Measurements from ENCODE around the gene NLGN3. TPM values are rescaled to one million over a fixed set of nuclear protein-coding genes. Genes with fewer than 3 reads are reported as not detected.

NLGN3 gene
- total RNA-seq, 1 donor from 2014 or later, result 0.13 TPM

DNA sequence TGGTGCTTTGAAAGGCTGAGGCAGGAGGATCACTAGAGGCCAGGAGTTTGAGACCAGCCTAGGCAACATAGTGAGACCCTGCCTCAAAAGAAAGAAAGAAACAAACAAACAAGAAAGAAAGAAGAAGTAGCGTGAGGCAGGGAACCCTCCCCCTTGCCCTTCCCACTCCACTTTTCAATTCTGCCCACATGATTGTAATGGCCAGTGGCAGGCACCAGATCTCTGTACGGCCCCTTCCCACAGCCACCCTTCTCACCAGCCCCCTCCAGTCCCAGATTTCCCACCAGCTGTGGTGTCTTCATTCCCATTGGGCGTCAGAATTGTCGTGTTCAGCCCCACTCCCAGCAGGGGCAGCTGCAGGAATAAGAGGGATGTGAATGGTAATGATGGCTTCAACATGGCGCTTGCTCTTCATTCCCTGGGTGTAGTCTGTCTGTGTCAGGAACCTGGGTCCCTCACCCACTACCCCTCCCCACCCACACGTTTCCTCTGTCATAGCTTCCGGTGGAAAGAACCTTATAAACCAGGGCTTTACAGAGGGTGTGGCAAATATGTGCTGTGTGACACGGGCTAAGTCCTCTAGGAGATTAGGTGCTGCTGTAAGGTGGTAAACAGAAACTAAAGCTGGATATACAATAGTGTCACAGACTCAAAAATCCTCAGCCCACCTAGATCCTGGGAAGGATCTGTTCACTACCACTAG is 33.3 kb upstream of the NLGN3 start, which contains the start of gene IL2RG:
Gene IL2RG (minus strand): TSS at position 437 of the 703 bp plus-strand sequence. CDS start 38 bp downstream, at position 399.
- Histone ChIP-seq H3K27me3 (ENCODE audit: control insufficient read depth, insufficient read depth, low read length) (no peaks in the 10 kb centered on the region), H3K4me3 (ENCODE audit: low read depth, low read length) (no peak within 1 kb of the TSS), H3K36me3 (ENCODE audit: control insufficient read depth, insufficient read depth, low read length) (no peaks in the 10 kb centered on the region)
- DNase-seq (ENCODE audit: low read depth), result no peak
- TF ChIP-seq, protein P1, sequence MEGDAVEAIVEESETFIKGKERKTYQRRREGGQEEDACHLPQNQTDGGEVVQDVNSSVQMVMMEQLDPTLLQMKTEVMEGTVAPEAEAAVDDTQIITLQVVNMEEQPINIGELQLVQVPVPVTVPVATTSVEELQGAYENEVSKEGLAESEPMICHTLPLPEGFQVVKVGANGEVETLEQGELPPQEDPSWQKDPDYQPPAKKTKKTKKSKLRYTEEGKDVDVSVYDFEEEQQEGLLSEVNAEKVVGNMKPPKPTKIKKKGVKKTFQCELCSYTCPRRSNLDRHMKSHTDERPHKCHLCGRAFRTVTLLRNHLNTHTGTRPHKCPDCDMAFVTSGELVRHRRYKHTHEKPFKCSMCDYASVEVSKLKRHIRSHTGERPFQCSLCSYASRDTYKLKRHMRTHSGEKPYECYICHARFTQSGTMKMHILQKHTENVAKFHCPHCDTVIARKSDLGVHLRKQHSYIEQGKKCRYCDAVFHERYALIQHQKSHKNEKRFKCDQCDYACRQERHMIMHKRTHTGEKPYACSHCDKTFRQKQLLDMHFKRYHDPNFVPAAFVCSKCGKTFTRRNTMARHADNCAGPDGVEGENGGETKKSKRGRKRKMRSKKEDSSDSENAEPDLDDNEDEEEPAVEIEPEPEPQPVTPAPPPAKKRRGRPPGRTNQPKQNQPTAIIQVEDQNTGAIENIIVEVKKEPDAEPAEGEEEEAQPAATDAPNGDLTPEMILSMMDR (IDR thresholded peaks at IDR 0.05; ENCODE audit: insufficient read depth, low read length, poor library complexity, severe bottlenecking), result no peak

DNA sequence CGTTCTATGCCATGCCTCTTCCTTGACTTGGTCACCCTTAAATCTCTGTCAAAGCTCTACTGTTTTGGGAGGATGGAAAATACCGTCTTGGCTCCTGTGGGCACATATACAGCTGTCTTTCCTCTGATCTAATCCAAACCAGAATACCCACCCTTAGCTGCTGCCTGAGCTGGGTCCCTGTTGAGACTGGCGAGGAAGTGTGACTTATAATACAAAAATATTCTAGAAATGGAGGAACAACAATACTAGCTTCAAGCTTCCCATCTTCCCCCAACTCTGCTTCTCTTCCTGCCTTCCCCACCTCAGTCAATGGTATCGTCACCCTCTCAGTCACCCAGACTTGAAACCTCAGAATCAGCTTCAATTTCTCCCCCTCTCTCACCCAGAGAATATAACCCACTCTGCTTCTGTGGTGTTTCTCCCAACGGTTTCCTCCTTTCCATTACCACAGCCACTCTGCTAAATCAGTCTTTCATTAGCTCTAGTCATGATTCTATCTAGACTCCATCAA is 32.7 kb upstream of the NLGN3 start:
- no peak for DNase-seq (ENCODE audit: low read depth)
- TF ChIP-seq, protein P1 (IDR thresholded peaks at IDR 0.05; ENCODE audit: insufficient read depth, low read length, poor library complexity, severe bottlenecking), result no peak
- Histone ChIP-seq H3K4me3 (ENCODE audit: low read depth, low read length) (no peak overlapping the region), H3K36me3 (ENCODE audit: control insufficient read depth, insufficient read depth, low read length) (no peaks in the 10 kb centered on the region), H3K27me3 (ENCODE audit: control insufficient read depth, insufficient read depth, low read length) (no peaks in the 10 kb centered on the region)

DNA sequence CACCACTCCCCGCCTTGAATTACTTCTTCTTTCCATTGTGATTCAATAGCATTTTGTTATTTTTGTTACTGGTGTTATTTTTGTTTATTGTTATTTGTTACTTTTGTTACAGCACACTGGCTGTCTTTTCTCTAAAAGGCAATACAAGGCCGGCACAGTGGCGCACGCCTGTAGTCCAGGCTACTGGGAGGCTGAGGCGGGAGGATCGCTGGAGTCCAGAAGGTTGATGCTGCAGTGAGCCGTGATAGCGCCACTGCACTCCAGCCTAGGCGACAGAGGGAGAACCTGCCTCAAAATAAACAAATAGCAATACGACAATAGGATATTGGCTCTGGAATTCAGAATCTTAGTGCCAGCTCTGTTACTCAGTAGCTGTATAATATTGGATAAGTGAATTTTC is 27.3 kb upstream of the NLGN3 start:
- no peak for DNase-seq (ENCODE audit: low read depth)
- no peaks in the 10 kb centered on the region for H3K36me3 ChIP-seq (ENCODE audit: control insufficient read depth, insufficient read depth, low read length)
- no peaks in the 10 kb centered on the region for H3K27me3 ChIP-seq (ENCODE audit: control insufficient read depth, insufficient read depth, low read length)
- H3K4me3 ChIP-seq (ENCODE audit: low read depth, low read length), result no peak overlapping the region
- TF ChIP-seq, protein P1 (IDR thresholded peaks at IDR 0.05; ENCODE audit: insufficient read depth, low read length, poor library complexity, severe bottlenecking), result no peak

DNA sequence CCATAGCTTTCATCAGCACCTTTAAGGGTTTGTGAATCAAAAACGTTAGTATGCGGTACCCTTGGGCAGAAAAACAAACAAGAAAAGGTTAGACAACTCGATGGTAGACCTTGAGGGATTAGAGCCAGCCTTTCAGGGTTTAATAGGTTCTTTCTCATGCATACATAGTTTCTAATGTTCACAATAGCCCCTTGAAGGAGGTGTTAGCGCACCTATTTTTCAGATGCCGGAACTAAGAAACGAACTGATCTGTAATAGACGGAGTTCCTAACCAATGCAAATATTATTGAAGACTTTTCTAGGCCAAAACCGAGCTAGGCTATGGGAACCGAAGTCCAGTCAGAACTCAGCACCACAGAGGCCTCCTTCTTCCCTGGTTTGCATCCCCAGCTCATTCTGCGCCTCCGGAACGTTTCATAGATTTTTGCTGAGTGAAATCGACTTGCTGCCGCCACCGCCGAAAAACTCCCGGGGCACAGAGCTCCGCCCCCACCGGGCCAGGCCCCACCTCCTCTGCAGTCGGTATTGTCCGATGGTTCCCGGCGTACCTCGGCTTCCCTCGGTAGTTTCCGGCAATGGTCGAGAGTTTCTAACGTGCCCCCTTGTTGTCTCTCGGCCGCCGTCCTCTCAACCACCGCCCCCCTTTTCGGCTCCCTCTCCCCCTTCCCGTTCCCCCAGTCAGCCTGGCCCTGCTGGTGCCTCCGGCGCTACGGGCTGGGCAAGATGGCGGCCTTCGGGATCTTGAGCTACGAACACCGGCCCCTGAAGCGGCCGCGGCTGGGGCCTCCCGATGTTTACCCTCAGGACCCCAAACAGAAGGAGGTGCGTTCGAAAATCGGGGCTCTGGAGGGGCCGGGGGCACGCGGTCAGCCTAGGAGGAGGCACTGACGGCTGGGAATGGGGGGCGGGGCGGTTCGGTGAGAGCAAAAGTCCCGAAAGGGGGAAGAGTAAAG is 26.3 kb upstream of the NLGN3 start, which contains the start of gene MED12:
Gene MED12 (plus strand): TSS at position 565 of the 953 bp plus-strand sequence. CDS start 159 bp downstream, at position 724.
- H3K36me3 ChIP-seq (ENCODE audit: control insufficient read depth, insufficient read depth, low read length), result no peaks in the 10 kb centered on the region
- no peak for DNase-seq (ENCODE audit: low read depth)
- TF ChIP-seq, protein P1 (IDR thresholded peaks at IDR 0.05; ENCODE audit: insufficient read depth, low read length, poor library complexity, severe bottlenecking), result no peak
- no peaks in the 10 kb centered on the region for H3K27me3 ChIP-seq (ENCODE audit: control insufficient read depth, insufficient read depth, low read length)
- peak within 1 kb of the TSS; percentile 62 for H3K4me3 ChIP-seq (ENCODE audit: low read depth, low read length)

DNA sequence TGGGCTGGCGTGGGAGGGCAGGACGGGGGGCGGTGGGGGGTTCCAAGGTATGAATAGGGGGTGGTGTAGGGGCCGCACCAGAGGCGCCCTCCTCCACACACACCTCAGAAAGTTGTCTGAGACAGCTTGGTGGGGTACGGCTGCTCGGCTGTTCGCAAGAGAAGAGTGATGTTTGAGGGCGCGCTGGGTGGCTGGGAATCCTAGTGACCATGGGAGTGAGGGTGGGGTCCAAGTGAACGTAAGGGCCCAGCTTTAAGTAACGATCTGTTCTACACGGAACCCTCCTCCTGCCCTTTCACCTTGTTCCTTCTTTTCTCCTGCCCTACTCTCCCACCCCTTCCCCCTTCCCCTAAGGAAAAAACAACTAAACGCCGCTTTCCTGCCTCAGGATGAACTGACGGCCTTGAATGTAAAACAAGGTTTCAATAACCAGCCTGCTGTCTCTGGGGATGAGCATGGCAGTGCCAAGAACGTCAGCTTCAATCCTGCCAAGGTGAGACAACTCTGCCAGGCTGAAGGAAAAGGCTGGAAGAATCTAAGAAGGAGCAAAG is 25.6 kb upstream of the NLGN3 start:
- no peaks in the 10 kb centered on the region for H3K27me3 ChIP-seq (ENCODE audit: control insufficient read depth, insufficient read depth, low read length)
- peak overlapping the region; percentile 62 for H3K4me3 ChIP-seq (ENCODE audit: low read depth, low read length)
- no peak for DNase-seq (ENCODE audit: low read depth)
- H3K36me3 ChIP-seq (ENCODE audit: control insufficient read depth, insufficient read depth, low read length), result no peaks in the 10 kb centered on the region
- TF ChIP-seq, protein P1 (IDR thresholded peaks at IDR 0.05; ENCODE audit: insufficient read depth, low read length, poor library complexity, severe bottlenecking), result no peak
